PFSK-1 (cell line): ENCODE results near the gene CAPN10.

Source experiments
- FOXP2 ChIP-seq: optimal IDR thresholded peaks from 2 replicates; pipeline ENCODE3; 2011; ENCODE audit warnings: borderline replicate concordance, control low read depth, inconsistent platforms; ENCODE audit not compliant: insufficient read depth; ENCODE audit errors: extremely low read length, extremely low read depth
- POLR2AphosphoS5 ChIP-seq: IDR thresholded peaks from 2 replicates; pipeline ENCODE4 v1.6.1; 2012; ENCODE audit warnings: low read depth, mild to moderate bottlenecking, control low read depth, low read length, moderate library complexity
- REST ChIP-seq, 2 experiments: IDR thresholded peaks; 2 replicates each; pipeline versions ENCODE4 v1.6.1 to v1.8.0; 2011 to 2012; ENCODE audit warnings: low read depth in 2 of 2, low read length in 2 of 2, control low read depth in 1 of 2, inconsistent platforms in 1 of 2, mild to moderate bottlenecking in 1 of 2, moderate library complexity in 1 of 2; ENCODE audit not compliant: insufficient read depth in 1 of 2
- SIN3A ChIP-seq: IDR thresholded peaks from 2 replicates; pipeline ENCODE4 v1.6.1; 2012; ENCODE audit warnings: mild to moderate bottlenecking, low read length, moderate library complexity, borderline replicate concordance; ENCODE audit not compliant: insufficient read depth
- TAF1 ChIP-seq: IDR thresholded peaks from 2 replicates; pipeline ENCODE4 v1.6.1; 2012; ENCODE audit warnings: low read length, control low read depth, borderline replicate concordance; ENCODE audit not compliant: insufficient read depth

- no peak for TF ChIP-seq REST (IDR thresholded peaks at IDR 0.05; ENCODE audit: insufficient read depth in 1 of 2, low read depth in 2 of 2, low read length in 2 of 2)
- no peak for TF ChIP-seq POLR2AphosphoS5
- no peak for TF ChIP-seq SIN3A
- no peak for TF ChIP-seq TAF1
- TF ChIP-seq FOXP2, result no peak
Measured at GRCh38 chr2:240555541-240556250, 30.8 kb upstream of the CAPN10 start.
